Measurements from ENCODE around the gene TANGO2.

TANGO2 gene

DNA sequence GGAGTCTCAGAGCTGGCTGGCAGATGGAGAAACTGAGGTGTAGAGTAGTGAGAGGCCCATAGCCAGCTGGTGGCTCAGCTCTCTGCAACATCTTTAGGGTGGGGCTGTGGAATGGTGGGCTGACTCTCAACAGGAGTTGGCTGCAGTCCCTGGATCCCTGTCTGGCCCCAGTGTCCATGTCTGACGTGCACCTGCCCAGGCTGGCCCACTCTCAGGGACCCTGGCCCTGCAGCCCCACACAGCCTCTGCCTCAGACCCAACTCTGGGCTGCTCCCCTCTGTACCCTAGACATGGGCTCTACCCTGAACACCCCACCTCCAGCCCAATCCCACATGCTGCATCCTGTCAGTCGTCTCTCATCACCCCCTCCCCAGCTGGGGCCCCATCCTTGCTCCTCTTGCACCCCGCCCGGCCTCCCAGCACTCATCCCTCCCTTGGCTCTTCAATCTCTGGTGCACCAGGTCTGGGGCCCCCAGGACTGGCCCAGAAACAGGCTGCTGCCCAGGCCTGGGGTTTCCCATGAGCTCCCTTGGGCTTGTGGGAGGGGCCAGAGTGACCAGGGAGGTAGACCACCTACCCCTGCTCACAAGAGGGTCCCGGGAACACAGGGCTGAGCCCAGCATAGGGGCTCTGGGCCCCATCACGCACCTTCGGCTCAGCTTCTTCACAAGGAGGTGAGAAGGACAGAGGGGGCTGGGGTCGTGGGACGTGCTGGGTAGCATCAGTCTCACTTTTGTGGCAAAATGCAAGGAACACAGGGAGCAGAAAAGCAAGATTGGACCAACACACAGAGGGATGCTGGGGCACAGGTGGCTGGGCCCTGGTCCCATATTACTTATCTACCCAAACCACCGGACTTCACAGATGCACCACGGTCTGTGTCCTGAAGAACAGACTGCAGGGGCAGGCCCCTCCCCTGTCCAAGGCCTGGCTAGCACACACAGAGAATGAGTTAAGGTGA, 35.8 kb upstream of the TANGO2 start:
- TF ChIP-seq, protein P1, sequence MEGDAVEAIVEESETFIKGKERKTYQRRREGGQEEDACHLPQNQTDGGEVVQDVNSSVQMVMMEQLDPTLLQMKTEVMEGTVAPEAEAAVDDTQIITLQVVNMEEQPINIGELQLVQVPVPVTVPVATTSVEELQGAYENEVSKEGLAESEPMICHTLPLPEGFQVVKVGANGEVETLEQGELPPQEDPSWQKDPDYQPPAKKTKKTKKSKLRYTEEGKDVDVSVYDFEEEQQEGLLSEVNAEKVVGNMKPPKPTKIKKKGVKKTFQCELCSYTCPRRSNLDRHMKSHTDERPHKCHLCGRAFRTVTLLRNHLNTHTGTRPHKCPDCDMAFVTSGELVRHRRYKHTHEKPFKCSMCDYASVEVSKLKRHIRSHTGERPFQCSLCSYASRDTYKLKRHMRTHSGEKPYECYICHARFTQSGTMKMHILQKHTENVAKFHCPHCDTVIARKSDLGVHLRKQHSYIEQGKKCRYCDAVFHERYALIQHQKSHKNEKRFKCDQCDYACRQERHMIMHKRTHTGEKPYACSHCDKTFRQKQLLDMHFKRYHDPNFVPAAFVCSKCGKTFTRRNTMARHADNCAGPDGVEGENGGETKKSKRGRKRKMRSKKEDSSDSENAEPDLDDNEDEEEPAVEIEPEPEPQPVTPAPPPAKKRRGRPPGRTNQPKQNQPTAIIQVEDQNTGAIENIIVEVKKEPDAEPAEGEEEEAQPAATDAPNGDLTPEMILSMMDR (IDR thresholded peaks at IDR 0.05) = no peak
- H3K27me3 ChIP-seq = no peaks in the 10 kb centered on the region
- H3K4me1 ChIP-seq = peaks cover 8 to 76% (median 69%) of the 10 kb centered on the region in 4 donors
- intact Hi-C loops (cut with DNase I; ENCODE audit: low total_unique reads) = no loop called here
- H3K27ac ChIP-seq = peak overlapping the region; percentile 97 to 98
- peaks cover 6 to 19% (median 18%) of the 10 kb centered on the region in 3 donors for H3K36me3 ChIP-seq
- peak in 1 of 2 donors; percentile 62 for DNase-seq
- H3K9me3 ChIP-seq = no peaks in the 10 kb centered on the region
- H3K4me3 ChIP-seq = peak overlapping the region; percentile 80 to 95

DNA sequence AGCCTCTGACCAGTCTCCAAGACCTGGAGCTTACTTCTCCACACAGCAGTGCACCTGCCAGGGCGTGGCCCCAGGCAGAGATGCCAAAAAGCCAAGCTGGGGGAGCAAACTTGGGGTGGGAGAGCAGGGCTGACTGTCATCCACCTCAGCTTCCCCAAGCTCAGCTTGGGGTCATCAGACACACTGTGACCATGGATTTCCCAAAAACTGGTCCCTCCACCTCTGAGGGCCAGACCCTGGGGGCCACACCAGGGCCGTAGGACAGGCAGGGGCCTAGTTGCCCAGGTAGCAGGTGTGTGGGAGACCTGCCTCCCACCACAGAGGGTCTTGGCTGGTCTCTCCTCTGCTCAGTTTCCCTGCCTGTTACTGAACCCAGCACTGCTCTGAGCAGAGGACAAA, 34.9 kb upstream of the TANGO2 start:
- H3K9me3 ChIP-seq = no peaks in the 10 kb centered on the region
- TF ChIP-seq, protein P1 (IDR thresholded peaks at IDR 0.05) = no peak
- H3K27me3 ChIP-seq = no peaks in the 10 kb centered on the region
- H3K27ac ChIP-seq = peak overlapping the region; percentile 97 to 98
- no peak for DNase-seq
- intact Hi-C loops (cut with DNase I; ENCODE audit: low total_unique reads) = no loop called here
- peaks cover 8 to 84% (median 78%) of the 10 kb centered on the region in 4 donors for H3K4me1 ChIP-seq
- H3K4me3 ChIP-seq = peak overlapping the region; percentile 80 to 95
- H3K36me3 ChIP-seq = peaks cover 5 to 10% (median 9%) of the 10 kb centered on the region in 3 donors

DNA sequence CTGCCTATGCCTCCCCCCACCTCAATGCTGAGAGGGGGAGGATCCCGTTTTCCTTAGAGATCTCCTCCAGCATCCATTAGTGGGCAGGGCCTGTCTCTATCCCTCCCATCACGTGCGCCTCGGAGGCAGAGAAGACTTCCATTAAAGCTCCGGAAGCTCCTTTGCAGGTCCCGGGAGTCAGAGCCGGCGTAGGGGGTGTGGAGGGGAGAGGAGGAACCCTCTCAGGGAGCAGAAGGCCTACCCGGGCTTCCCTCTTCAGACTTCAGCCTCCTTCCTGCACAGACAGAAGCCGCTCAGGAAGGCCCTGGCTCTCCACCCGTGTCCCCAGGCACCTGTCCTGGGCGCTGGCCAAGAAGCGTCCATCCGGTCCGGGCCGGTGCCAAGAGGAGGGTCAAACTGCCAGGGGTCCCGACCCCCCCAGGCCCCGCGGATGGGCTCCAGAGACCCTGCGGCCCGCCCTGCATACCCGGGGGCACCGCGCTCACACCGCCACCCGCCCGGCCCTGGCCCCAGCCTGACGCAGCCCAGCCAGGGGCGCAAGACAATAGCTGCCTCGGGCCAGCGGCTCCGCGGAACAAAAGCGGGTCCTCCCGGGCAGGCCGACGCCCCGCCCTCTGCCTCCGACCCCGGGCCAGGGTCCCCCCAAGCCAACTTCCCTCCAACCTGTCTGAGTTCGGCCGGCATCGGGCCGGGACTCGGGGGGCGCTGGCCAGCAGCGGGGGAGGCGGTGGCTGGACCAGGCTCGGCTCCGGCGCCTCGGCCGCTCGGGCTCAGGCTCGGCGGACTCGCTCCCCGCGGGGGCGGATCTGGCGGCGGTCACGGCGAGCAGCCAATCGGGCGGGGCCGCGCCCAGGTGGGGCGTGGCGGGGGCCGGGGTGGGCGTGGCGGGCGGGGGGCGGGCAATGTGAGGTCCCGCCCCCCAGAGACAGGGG, 34.2 kb upstream of the TANGO2 start:
- no peaks in the 10 kb centered on the region for H3K9me3 ChIP-seq
- peaks cover 8 to 91% (median 84%) of the 10 kb centered on the region in 4 donors for H3K4me1 ChIP-seq
- H3K36me3 ChIP-seq = peaks cover 0 to 3% (median 3%) of the 10 kb centered on the region in 3 donors
- peak overlapping the region; percentile 97 to 98 for H3K27ac ChIP-seq
- intact Hi-C loops (cut with DNase I; ENCODE audit: low total_unique reads) = no loop called here
- peak; percentile 71 to 91 for DNase-seq
- no peaks in the 10 kb centered on the region for H3K27me3 ChIP-seq
- TF ChIP-seq, protein P1 (IDR thresholded peaks at IDR 0.05) = no peak
- H3K4me3 ChIP-seq = peak overlapping the region; percentile 80 to 95

DNA sequence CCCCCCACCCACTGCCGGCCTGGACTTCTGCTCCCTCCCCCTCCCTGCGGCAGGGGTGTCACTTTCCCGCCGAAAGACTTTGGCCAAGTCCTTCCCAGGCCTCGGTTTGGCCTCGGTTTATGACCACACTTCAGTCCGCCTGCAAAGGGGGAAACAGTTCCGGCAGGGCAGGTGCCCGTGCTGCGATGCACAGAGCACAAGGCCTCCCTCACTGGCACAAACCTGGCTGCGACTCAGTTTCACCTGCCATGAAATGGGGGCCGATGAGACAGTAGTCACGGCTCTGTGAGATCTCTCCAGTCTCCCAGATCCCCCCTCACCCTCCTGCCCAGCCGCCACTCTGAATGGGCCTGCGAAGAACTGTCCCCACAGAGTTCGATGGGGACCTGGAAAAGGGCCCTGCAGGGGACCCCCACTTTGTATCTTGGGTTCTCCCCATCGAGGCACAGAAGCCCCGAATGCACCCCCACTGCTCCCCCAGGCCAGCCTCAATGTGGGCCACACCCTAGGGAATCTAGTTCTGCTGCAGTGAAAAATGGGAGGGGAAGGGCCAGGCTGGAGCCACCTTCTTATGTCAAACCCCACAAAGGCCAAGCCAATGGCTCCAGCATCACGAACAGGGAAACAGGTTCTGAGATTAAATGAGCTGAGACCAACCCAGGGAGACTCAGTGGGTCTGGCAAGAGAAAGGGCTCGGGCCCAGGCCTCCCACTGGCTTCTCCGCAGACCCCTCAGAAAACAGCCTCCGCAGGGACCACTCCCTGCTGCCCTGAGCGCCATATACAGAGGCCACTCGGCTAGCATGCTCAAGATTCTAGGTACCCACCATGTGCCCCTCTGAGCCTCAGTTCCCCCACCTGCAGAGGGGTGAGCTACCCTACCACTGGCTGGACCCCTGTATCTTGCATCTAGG, 33.3 kb upstream of the TANGO2 start:
- intact Hi-C loops (cut with DNase I; ENCODE audit: low total_unique reads) = no loop called here
- TF ChIP-seq, protein P1 (IDR thresholded peaks at IDR 0.05) = no peak
- DNase-seq = no peak
- Histone ChIP-seq H3K4me3 (peak overlapping the region in 1 of 2 donors; percentile 95), H3K9me3 (no peaks in the 10 kb centered on the region), H3K4me1 (peaks cover 8 to 95% (median 91%) of the 10 kb centered on the region in 4 donors), H3K27ac (peak overlapping the region; percentile 97 to 98), H3K36me3 (no peaks in the 10 kb centered on the region), H3K27me3 (no peaks in the 10 kb centered on the region)
